Ectodermal cell (in vitro differentiated cells): Measurements from ENCODE around the gene TFCP2L1.

Source experiments
- H3K27ac ChIP-seq: 2 replicates; pipeline ENCODE4 v1.7.0; 2013; ENCODE audit warnings: mild to moderate bottlenecking, low read depth, low read length; ENCODE audit not compliant: insufficient read depth, poor library complexity, severe bottlenecking
- H3K27me3 ChIP-seq: 2 replicates; pipeline ENCODE4 v1.7.0; 2013; ENCODE audit warnings: mild to moderate bottlenecking, low read length; ENCODE audit not compliant: insufficient read depth, control insufficient read depth, poor library complexity, severe bottlenecking
- H3K36me3 ChIP-seq: one replicate; pipeline ENCODE4 v1.7.0; 2013; ENCODE audit warnings: low read length; ENCODE audit not compliant: control insufficient read depth, insufficient read depth
- H3K4me1 ChIP-seq: one replicate; pipeline ENCODE4 v1.7.0; 2013; ENCODE audit warnings: low read length; ENCODE audit not compliant: control insufficient read depth, insufficient read depth
- H3K4me3 ChIP-seq: 2 replicates; pipeline ENCODE4 v1.7.0; 2013; ENCODE audit warnings: low read depth, low read length, control low read depth; ENCODE audit not compliant: insufficient read depth
- H3K9me3 ChIP-seq: 2 replicates; pipeline ENCODE4 v1.7.0; 2013; ENCODE audit warnings: mild to moderate bottlenecking, low read length, moderate library complexity; ENCODE audit not compliant: control insufficient read depth
- WGBS, 2 experiments: methylation state at CpG; one replicate each; pipeline ENCODE4 v1.1.7; 2013; ENCODE audit warnings: missing lambda C conversion rate in 2 of 2; 5-methylcytosine and 5-hydroxymethylcytosine counted together

TFCP2L1 gene

GRCh38 chr2:121243821-121244460 lies 41.1 kb downstream of the TFCP2L1 start:
- Histone ChIP-seq H3K36me3 (no peaks in the 10 kb centered on the region), H3K9me3 (no peaks in the 10 kb centered on the region), H3K27ac (no peak overlapping the region), H3K27me3 (no peaks in the 10 kb centered on the region), H3K4me1 (no peaks in the 10 kb centered on the region), H3K4me3 (no peak overlapping the region)
- WGBS, 2 experiments, result 93 to 94% methylated on average over 15 of the region's 16 CpGs

GRCh38 chr2:121242976-121243375 lies 42.0 kb downstream of the TFCP2L1 start:
- Histone ChIP-seq H3K9me3 (no peaks in the 10 kb centered on the region), H3K4me1 (no peaks in the 10 kb centered on the region), H3K27ac (no peak overlapping the region), H3K4me3 (no peak overlapping the region), H3K27me3 (no peaks in the 10 kb centered on the region), H3K36me3 (no peaks in the 10 kb centered on the region)
- WGBS, 2 experiments, result 93 to 94% methylated on average over 9 of the region's 9 CpGs

GRCh38 chr2:121242175-121242875 lies 42.7 kb downstream of the TFCP2L1 start:
- Histone ChIP-seq H3K4me1 (no peaks in the 10 kb centered on the region), H3K9me3 (no peaks in the 10 kb centered on the region), H3K27me3 (no peaks in the 10 kb centered on the region), H3K4me3 (no peak overlapping the region), H3K36me3 (no peaks in the 10 kb centered on the region), H3K27ac (no peak overlapping the region)
- 87 to 89% methylated on average over 16 of the region's 16 CpGs for WGBS, 2 experiments

- Histone ChIP-seq H3K27me3 (no peaks in the 10 kb centered on the region), H3K36me3 (no peaks in the 10 kb centered on the region), H3K27ac (no peak overlapping the region), H3K4me1 (no peaks in the 10 kb centered on the region), H3K9me3 (no peaks in the 10 kb centered on the region), H3K4me3 (no peak overlapping the region)
- 71 to 79% methylated on average over 3 of the region's 3 CpGs for WGBS, 2 experiments
Observed at GRCh38 chr2:121241466-121241865, 43.5 kb downstream of the TFCP2L1 start.

GRCh38 chr2:121240436-121240835 lies 44.6 kb downstream of the TFCP2L1 start:
- H3K9me3 ChIP-seq, result no peaks in the 10 kb centered on the region
- no peak overlapping the region for H3K27ac ChIP-seq
- no peaks in the 10 kb centered on the region for H3K4me1 ChIP-seq
- no peak overlapping the region for H3K4me3 ChIP-seq
- no peaks in the 10 kb centered on the region for H3K36me3 ChIP-seq
- no peaks in the 10 kb centered on the region for H3K27me3 ChIP-seq
- 85 to 90% methylated on average over 6 of the region's 6 CpGs for WGBS, 2 experiments

DNA sequence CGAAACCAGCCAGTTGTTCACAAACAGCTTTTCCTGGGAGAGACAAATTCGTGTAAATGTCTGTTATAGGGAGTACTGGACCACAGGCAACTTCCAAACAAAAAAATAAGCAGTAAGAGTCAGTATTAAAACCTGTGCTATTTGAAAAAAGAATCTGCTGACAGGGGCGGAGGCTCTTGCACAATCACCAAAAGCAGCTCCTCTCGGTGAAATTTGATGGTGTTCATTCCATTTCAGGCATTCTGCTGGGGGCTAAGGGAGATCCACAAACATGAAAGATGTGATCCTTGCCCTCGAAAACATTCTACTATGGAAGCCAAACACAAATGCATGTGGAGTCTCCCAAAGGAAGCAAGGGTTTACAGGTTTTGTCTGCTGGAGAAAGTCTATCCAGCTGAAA lies 45.0 kb downstream of the TFCP2L1 start:
- Histone ChIP-seq H3K27ac (no peak overlapping the region), H3K4me3 (no peak overlapping the region), H3K4me1 (no peaks in the 10 kb centered on the region), H3K27me3 (no peaks in the 10 kb centered on the region), H3K9me3 (no peaks in the 10 kb centered on the region), H3K36me3 (no peaks in the 10 kb centered on the region)
- 87 to 92% methylated on average over 5 of the region's 5 CpGs for whole genome bisulfite sequencing, 2 experiments

GRCh38 chr2:121239471-121239870 lies 45.5 kb downstream of the TFCP2L1 start:
- no peak overlapping the region for H3K27ac ChIP-seq
- no peak overlapping the region for H3K4me3 ChIP-seq
- WGBS, 2 experiments, result 95% methylated on average over 15 of the region's 15 CpGs
- H3K9me3 ChIP-seq, result no peaks in the 10 kb centered on the region
- H3K36me3 ChIP-seq, result no peaks in the 10 kb centered on the region
- no peaks in the 10 kb centered on the region for H3K27me3 ChIP-seq
- no peaks in the 10 kb centered on the region for H3K4me1 ChIP-seq

GRCh38 chr2:121238828-121239227 lies 46.2 kb downstream of the TFCP2L1 start:
- no peaks in the 10 kb centered on the region for H3K9me3 ChIP-seq
- H3K36me3 ChIP-seq, result no peaks in the 10 kb centered on the region
- 84 to 96% methylated on average over 4 of the region's 4 CpGs for WGBS, 2 experiments
- no peak overlapping the region for H3K4me3 ChIP-seq
- no peak overlapping the region for H3K27ac ChIP-seq
- H3K27me3 ChIP-seq, result no peaks in the 10 kb centered on the region
- H3K4me1 ChIP-seq, result no peaks in the 10 kb centered on the region

DNA sequence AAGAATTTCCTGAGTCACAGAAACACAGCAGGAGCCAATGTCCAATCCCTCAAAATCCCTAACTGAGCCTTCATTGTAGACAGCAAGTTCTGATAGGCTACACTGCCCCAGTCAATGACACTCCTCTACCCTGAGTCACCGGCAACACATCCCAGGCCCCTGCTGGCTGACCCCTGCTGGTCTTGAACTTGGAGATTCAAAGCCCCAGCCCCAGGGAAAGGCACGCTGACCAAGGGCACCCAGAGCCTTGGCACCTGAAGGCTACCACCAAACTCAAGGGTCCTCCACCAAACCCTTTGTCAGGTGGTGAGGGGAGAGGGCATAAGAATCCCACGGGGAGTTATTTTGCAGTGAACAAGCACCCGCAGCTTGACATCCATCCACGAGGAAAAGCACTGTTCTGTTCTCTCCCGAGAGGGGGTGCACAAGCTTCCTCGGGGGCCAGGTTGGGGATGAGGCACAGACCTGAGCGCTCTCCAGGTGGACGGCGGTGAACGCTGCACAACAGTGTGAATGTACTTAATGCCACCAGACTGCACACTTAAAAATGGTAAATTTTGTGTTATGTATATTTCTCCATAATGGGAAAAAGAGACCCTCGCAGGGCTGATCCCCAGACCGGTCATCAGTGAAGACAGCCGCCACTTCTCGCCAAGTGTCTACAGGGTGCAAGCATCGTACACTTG lies 46.9 kb downstream of the TFCP2L1 start:
- Histone ChIP-seq H3K36me3 (no peaks in the 10 kb centered on the region), H3K27me3 (no peaks in the 10 kb centered on the region), H3K4me3 (no peak overlapping the region), H3K27ac (no peak overlapping the region), H3K4me1 (no peaks in the 10 kb centered on the region), H3K9me3 (no peaks in the 10 kb centered on the region)
- 92% methylated on average over 16 of the region's 16 CpGs for WGBS, 2 experiments

DNA sequence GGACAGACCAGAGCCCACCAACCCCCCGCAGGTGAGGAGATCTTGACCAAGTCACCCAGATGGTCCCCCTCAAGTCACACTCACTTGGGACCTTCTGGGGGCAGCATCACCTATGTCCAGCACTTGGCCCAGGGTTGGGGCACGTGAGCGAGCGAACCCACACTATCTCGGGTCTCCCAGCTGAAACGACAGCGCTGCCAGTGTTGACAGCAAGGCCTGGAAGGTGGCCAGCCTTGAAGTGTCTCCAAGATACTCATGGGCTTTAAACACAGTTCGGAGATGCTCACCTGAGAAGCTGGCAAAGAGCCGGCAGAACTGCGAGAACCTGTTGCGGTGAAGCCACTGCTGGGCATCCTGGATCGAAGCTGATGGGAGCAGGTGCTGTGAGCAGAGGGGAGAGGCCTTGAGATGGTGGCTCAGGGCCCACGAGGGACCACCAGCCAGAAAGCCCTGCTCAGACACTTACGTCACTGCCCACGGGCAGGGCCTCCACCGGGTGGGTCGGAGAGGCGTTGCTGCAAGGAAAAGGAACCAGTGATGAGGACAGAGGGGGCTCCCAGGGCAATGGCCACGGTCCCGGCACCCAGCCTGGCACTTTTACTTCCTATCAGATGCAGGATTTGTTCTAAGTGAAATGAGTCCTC lies 47.5 kb downstream of the TFCP2L1 start:
- no peak overlapping the region for H3K4me3 ChIP-seq
- H3K27me3 ChIP-seq, result no peaks in the 10 kb centered on the region
- 88 to 92% methylated on average over 20 of the region's 20 CpGs for WGBS, 2 experiments

More for the DNA sequence above, 47.5 kb downstream of the TFCP2L1 start:
- H3K36me3 ChIP-seq, result no peaks in the 10 kb centered on the region
- H3K9me3 ChIP-seq, result no peaks in the 10 kb centered on the region
- H3K27ac ChIP-seq, result no peak overlapping the region
- H3K4me1 ChIP-seq, result no peaks in the 10 kb centered on the region
